ENCODE measurements around the gene PLK2.
A peak's percentile ranks its signal among the peaks of the same experiment; 100 is the strongest.

DNA sequence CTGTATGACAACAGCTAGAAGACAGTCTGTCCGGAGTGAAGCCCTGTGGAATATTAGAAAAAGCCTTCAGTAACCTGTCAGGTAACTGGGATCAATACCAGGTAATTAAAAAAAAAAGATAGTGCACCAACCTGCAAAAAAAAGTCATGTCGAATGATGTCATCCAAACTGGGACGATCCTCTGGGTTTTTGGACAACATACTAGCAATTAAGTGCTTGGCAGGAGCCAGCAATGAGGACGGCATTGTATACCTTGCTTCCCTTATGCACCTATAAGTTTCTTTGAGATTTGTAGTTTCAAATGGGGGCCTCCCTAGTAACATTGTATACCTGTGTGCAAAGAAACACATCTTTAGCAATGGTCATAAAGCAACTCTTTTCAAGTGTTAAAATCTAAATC lies 2.8 kb downstream of the PLK2 start:
- TF ChIP-seq MYC (IDR thresholded peaks at IDR 0.05; ENCODE audit: low read depth, low read length) (no peak), POLR2A (IDR thresholded peaks at IDR 0.05; ENCODE audit: low read depth, low read length) (peak; percentile 47)
- TF ChIP-seq, protein P1, sequence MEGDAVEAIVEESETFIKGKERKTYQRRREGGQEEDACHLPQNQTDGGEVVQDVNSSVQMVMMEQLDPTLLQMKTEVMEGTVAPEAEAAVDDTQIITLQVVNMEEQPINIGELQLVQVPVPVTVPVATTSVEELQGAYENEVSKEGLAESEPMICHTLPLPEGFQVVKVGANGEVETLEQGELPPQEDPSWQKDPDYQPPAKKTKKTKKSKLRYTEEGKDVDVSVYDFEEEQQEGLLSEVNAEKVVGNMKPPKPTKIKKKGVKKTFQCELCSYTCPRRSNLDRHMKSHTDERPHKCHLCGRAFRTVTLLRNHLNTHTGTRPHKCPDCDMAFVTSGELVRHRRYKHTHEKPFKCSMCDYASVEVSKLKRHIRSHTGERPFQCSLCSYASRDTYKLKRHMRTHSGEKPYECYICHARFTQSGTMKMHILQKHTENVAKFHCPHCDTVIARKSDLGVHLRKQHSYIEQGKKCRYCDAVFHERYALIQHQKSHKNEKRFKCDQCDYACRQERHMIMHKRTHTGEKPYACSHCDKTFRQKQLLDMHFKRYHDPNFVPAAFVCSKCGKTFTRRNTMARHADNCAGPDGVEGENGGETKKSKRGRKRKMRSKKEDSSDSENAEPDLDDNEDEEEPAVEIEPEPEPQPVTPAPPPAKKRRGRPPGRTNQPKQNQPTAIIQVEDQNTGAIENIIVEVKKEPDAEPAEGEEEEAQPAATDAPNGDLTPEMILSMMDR (IDR thresholded peaks at IDR 0.05; ENCODE audit: extremely low read depth in 1 of 2, insufficient read depth in 1 of 2, low read depth in 1 of 2, low read length in 2 of 2): no peak

Data from endothelial cell of umbilical vein (primary cell).